ENCODE results near the gene GALK2.
"Not testable (repeated sequence)": the region's sequence is repeated elsewhere in the genome, so short reads cannot be mapped to it uniquely, and the experiment has no call there.

Gene GALK2

DNA sequence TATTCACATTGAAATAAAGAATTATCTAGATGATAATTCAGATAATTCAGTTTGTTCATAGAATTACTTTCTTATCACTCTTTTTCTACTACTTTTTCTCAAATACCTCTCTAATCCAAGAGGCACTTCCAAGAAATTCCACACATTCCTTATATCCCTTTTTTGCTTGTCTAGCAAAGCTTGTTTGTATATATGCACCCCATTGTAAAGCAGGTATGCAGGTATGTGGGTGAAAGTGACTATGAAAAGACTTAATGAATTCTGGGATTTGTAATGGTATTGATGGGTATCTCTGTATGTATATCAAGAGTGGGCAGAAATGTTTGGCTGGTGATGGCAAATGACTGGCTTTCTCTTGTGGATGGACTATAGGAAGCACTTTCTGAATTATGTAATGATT lies 158.9 kb downstream of the GALK2 start:
- DNase-seq (ENCODE audit: low spot score): no peak
- FAIRE-seq: no peak

DNA sequence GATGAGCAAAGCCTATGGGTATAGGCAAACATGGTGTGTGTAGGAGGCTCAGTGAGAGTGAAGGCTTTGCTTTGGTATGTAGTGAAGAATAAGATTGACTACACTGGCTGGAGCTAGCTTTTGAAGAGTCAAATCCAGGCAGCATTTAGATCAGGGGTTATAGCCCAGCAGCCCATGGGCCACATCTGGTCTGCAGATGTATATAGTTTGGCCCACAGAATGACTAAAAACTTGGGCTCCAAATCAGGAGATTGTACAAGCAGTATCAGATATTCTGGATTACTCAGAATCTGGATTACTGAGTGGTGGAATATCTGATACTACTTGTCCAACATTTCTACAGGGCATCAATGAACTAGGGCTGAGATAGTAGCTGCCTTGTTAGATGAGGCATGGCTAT lies 160.1 kb downstream of the GALK2 start:
- DNase-seq (ENCODE audit: low spot score) (no peak), FAIRE-seq (no peak)

- no peak for DNase-seq (ENCODE audit: low spot score)
- FAIRE-seq: no peak
Observed at GRCh38 chr15:49331442-49331841, 161.4 kb downstream of the GALK2 start.

DNA sequence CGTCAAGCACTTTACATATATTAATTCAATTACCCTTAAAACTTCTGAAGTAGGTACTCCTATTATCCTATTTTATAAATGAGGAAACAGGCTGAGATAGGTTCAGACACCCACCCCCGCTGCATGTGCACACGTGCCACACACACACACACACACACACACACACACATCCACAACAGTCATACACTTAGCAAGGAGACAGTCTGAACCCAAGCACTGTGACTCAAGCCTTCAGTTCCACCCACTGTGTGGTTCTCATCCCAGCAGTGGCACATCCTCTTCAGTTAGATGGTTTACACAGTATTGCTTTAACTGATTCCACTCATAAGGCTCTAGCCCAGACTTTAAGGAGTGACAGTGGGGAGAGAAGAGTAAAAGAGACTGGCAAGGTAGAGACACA lies 161.9 kb downstream of the GALK2 start:
- FAIRE-seq (no peak), DNase-seq (ENCODE audit: low spot score) (no peak)

DNA sequence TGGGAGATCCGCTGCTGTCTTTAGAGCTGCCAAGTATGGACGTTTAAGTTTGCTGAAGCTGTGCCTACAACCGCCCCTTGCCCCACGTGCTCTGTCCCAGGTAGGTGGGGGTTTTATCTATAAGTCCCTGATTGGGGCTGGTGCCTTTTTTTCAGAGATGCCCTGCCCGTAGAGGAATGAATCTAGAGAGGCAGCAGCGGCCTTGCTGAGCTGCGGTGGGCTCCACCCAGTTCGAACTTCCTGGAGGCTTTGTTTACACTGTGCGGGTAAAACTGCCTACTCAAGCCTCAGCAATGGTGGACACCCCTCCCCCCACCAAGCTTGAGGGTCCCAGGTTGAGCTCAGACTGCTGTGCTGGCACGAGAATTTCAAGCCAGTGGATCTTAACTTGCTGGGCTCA lies 169.6 kb downstream of the GALK2 start:
- FAIRE-seq (no peak), DNase-seq (ENCODE audit: low spot score) (no peak)

DNA sequence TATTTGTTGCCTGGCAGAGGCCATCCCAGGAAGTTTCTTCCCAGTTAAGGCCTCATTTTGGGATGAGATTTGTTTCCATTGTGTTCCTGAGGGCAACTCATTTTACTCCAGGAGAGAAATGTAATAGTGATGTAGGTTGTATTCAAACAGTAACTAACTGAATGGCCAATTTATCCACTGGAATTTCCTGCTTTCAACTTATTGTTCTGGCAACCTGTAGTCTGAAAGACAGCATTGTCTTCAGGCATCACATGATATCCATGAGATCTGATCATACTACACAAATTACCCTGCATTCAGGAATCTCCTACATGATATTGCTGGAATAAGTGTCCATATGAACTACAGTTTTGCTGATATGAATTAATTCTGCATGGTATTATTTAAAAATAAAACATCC lies 173.5 kb downstream of the GALK2 start:
- DNase-seq (ENCODE audit: low spot score) (no peak), FAIRE-seq (no peak)

DNA sequence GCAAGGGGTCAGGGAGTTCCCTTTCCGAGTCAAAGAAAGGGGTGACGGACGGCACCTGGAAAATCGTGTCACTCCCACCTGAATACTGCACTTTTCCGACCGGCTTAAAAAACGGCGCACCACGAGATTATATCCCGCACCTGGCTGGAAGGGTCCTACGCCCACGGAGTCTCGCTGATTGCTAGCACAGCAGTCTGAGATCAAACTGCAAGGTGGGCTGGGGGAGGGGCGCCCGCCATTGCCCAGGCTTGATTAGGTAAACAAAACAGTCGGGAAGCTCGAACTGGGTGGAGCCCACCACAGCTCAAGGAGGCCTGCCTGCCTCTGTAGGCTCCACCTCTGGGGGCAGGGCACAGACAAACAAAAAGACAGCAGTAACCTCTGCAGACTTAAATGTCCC lies 184.4 kb downstream of the GALK2 start:
- not testable (repeated sequence) for DNase-seq (ENCODE audit: low spot score); FAIRE-seq

GRCh38 chr15:49361370-49361769 lies 191.3 kb downstream of the GALK2 start:
- DNase-seq (ENCODE audit: low spot score): no peak
- FAIRE-seq: no peak

DNA sequence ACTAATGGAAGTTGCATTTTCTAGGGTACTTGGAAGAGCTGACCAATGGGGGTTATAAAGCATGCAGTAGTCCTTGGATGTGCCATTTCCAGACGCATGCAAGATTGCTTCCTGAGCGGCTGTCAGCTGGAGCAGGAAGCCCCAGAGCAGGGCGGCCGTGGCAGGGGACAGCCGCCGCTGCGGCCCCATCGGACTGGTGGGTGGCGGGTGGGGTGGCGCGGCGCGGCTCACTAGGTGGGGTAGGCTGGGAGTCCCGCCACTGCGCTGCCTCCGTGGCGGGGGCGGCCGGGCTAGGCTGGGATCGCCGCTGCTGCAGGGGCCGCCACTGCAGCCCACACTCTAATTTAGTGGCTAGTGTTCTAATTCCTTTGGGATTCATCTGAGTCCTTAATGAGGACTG lies 196.4 kb downstream of the GALK2 start:
- no peak for DNase-seq (ENCODE audit: low spot score)
- FAIRE-seq: no peak

DNA sequence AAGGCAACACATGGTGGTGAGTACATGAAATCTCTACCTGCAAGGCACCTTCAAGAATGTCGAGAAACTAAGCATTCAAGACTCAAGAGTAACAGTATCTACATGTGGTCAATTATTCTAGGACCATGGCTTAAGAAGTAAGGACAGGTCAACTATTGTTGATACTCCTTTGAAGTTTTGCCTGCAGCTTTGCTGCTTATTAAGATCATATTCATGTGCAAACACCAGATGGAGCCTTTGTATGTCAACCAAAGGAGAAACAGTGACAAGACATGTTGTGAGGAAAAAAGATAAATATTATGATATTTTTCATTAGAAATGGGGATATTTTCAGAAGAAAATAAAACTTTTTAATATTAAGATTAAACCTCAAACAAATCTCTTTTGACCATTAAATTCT lies 200.7 kb downstream of the GALK2 start:
- FAIRE-seq: no peak
- no peak for DNase-seq (ENCODE audit: low spot score)

DNA sequence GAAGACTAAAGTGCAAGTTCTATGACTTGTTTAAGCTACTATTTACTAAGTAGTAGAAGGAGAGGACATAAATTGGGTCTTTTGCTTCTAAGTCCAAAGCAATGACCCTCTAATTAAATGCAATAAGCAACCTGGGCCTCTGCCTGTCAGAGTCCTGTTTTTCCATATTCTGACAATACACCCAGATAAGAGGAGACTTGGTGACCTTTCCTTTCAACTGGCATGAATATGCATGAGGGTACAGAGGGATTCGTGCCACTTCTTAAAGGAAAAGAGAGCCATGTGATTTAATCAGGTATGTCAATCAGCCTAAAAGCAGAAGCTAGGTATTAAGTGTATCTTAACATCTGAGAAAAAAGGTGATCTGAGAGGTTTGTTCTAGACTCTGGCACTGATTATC lies 202.3 kb downstream of the GALK2 start:
- no peak for DNase-seq (ENCODE audit: low spot score)
- no peak for FAIRE-seq

- FAIRE-seq (no peak), DNase-seq (ENCODE audit: low spot score) (no peak)
Observed at GRCh38 chr15:49379996-49380395, 209.9 kb downstream of the GALK2 start.

DNA sequence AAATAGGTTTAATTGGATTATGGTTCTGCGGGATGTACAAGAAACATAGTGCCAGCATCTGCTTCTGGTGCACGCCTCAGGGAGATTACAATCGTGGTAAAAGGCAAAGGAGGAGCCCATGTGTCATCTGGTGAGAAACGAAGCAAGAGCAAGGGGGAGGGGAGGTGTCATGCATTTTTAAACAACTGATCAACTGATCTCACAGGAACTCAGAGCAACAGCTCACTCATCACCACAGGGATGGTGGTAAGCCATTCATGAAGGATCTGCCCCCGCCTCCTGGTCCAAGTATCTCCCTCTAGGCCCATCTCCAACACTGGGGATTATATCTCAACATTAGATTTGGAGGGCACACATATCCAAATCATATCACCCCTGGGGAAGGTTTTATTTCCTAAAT lies 210.9 kb downstream of the GALK2 start:
- DNase-seq (ENCODE audit: low spot score) (no peak), FAIRE-seq (no peak)
